Stimulated activated CD8-positive, alpha-beta memory T cell treated with anti-CD3 and anti-CD28 coated beads, Interleukin-4, amount 100 ng/mL, for 4 hours (primary cell): Measurements from ENCODE around the gene SLC22A4.

ENCODE experiments used
- DNase-seq, 2 donors: peaks; one replicate each; pipeline ENCODE4 v3.0.0-alpha.2; 2020; ENCODE audit warnings: low read depth in 2 of 2, low spot score in 1 of 2

SLC22A4 gene

GRCh38 chr5:132274050-132274792, 20.0 kb upstream of the SLC22A4 start:
- no peak for DNase-seq

GRCh38 chr5:132275367-132276220, 18.6 kb upstream of the SLC22A4 start:
- no peak for DNase-seq

GRCh38 chr5:132277256-132277655, 16.9 kb upstream of the SLC22A4 start:
- DNase-seq = no peak

- DNase-seq = no peak
Observed at GRCh38 chr5:132277971-132278853, 16.0 kb upstream of the SLC22A4 start.

- DNase-seq = no peak
Observed at GRCh38 chr5:132279801-132280200, 14.4 kb upstream of the SLC22A4 start.

- DNase-seq = no peak
Observed at GRCh38 chr5:132280371-132281240, 13.6 kb upstream of the SLC22A4 start.

- no peak for DNase-seq
Observed at GRCh38 chr5:132281856-132282614, 12.2 kb upstream of the SLC22A4 start.

GRCh38 chr5:132283423-132284043, 10.7 kb upstream of the SLC22A4 start:
- no peak for DNase-seq

- no peak for DNase-seq
Observed at GRCh38 chr5:132289097-132289496, 5.1 kb upstream of the SLC22A4 start.

GRCh38 chr5:132291026-132291425, 3.2 kb upstream of the SLC22A4 start:
- DNase-seq = no peak

GRCh38 chr5:132293066-132293991, 865 bp upstream of the SLC22A4 start:
- DNase-seq = peak; percentile 48 to 70

GRCh38 chr5:132294728-132295504, 722 bp downstream of the SLC22A4 start:
- peak; percentile 49 to 70 for DNase-seq

- no peak for DNase-seq
Observed at GRCh38 chr5:132295505-132296411, 1.6 kb downstream of the SLC22A4 start.

GRCh38 chr5:132296412-132297016, 2.3 kb downstream of the SLC22A4 start:
- no peak for DNase-seq

- DNase-seq = no peak
Observed at GRCh38 chr5:132297211-132297940, 3.2 kb downstream of the SLC22A4 start.
